Inflammatory macrophage treated with lipopolysaccharide for 4 hours (primary cell): ENCODE data around the gene VWA8.

Experiments used
- DNase-seq: peaks from one replicate; pipeline ENCODE4 v3.0.0-alpha.2; 2020

Gene VWA8

DNA sequence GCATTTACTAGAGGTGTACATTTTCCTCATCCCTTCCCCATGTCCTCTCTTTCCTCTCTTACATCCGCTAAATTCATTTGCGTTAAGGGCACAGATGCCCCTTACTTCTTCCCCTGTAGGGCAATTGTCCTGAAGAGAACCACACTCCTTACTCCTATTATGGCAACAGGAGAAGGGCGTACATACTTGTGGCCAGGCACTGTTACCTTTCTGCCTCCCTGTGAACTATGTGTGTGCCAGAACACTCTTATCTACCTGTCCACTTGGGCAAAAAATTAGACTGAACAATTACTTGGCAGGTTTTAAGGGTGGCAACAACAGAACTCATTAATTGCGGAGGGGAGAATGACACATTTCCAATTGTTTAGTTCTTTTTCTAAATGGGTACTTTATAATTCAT, 351.1 kb downstream of the VWA8 start:
- no peak for DNase-seq

DNA sequence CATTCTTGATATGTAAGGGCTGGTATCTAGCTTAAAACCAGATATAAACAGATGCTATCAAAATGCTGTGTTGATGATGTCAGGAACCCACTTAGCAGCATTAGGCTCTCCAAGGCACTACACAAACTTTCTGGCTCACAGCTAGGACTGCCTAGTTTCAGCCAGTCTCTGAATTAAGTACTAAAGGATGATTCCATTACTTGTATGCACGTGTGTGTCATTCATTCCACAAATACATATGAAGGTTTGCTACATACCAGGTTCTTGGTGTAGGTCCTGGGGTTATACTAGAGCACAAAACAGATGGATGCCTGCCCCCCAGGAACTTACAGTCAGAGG, 352.1 kb downstream of the VWA8 start:
- DNase-seq, result no peak

DNA sequence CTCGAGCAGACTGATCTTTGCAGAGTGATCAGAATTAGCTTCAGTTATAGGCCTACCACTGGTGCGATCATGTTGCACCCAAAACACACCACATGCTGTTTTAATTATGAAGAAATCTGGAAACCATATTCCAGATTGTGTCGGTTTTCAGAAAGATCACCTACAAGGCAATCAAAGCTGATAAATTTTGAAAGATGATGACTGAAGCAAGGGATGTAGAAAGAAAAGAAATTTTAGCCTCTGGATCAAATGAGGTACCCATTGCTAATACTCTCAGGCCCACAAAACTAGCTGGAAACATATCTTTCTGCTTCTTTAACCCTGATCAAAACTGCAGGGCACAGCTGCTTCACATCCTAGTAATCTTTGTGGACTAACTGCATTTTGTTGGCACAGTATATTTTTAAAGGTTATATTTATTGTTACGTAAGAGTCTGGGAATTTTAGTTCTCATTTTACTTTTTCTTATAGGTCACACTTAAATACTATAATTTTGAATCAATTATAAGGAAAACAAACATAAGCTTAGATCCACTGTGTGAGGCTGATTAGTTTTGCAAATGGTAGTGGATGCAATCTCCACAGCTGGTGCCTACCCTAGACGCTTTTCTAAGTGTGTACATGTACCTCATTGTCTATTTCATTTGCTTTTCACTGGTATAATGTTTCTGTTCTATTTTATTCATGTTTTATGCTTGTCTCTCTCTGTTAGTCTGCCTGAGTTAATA, 352.6 kb downstream of the VWA8 start:
- no peak for DNase-seq

DNA sequence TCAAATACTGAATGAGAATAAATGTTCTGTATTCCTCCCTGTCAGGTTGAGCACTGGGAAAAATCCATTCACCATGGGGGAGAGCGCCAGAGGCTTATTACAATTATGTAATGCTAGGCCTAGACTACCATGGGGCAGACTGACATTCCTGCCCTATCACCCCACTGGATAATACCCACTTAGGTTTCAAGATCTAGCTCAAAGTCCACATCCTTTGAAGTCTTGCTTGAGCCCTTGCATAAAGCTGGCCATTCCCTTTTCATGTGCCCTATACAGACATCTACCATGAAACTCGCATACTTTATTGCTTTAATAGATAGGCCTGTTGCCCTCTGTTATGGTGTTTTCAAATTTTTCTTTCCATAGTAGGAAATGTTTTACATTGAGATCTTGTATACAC, 354.3 kb downstream of the VWA8 start:
- no peak for DNase-seq

- peak; percentile 7 for DNase-seq
Observed at GRCh38 chr13:41605319-41606285, 355.3 kb downstream of the VWA8 start.

- DNase-seq, result peak; percentile 10
Observed at GRCh38 chr13:41603917-41604316, 357.0 kb downstream of the VWA8 start.

- no peak for DNase-seq
Observed at GRCh38 chr13:41601718-41602445, 359.0 kb downstream of the VWA8 start.

DNA sequence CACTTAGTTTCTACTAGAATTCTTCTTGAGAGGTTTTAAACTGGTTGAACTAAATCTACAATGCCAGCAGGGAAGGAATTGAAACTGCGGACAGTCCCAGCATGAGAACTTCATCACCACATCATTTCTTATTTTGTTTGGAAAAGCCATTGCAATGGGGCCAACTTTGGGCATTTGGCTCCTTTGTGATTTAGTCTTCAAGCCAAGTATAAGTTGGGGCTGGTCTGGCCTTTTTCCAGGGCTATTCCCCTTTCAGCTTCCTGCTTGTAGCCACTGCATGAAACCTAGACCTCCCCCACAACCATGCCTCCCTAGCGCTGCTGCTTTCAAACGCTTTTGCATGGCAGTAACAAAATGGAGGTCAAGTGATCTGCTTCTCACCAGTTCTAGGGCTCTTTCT, 361.3 kb downstream of the VWA8 start:
- DNase-seq, result no peak

- DNase-seq, result no peak
Observed at GRCh38 chr13:41597348-41598041, 363.4 kb downstream of the VWA8 start.

GRCh38 chr13:41596190-41596589, 364.7 kb downstream of the VWA8 start:
- DNase-seq, result no peak

DNA sequence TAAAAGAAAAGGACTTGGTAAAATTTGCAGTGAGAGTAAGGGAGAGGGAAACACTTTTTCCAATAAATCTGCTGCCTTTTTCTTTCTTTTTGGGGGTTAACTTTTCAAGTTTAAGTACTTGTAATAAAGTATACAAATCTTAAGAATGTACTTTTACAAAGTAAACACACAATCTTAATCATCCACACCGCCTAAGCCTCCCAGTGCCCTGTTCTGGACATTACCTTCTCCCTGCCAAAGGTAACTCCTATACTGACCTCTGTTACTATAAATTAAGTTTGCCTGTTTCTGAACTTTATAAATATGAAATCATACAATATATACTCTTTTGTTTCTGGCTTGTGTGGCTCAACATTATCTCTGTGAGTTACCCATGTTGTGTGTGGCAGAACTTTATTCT, 365.6 kb downstream of the VWA8 start:
- no peak for DNase-seq

DNA sequence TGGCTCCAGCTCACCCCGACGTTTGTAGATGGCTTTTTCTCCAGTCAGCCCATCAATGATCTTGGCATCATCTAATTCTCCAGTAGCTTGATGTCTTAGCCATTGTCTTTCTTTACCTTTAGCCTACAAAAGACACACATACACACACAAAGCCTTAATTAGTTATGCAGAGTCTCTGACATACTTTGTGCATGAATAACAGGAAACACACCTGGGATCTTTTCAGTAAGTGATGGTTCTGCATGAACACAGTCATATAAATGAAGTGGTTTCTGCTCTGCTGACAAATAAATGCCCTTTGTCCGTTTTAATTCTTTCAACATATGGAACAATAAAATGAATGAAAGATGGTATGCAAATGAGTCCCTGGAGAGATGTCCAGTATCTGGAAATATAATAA, 370.3 kb downstream of the VWA8 start:
- no peak for DNase-seq

- DNase-seq, result no peak
Observed at GRCh38 chr13:41590122-41590521, 370.8 kb downstream of the VWA8 start.

DNA sequence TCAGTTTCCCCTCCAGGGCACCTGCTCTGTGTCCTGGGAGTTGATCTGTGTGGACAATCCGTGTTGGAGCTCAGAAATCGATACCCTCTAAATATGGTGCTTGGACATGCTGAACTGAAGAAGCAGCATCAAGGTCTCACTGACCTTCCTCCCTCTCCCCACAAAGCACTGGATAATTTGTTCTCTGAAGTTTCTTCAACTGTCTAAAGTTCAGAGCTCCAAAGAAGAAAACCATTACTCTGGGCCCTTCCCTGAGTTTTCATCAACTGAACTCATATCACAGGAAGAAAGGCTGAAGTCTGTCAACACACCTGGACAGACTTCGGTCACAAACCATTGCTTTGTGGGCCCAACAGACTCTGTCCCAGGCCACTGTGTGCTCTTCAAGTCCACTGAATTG, 371.5 kb downstream of the VWA8 start:
- no peak for DNase-seq

- peak; percentile 80 for DNase-seq
Observed at GRCh38 chr13:41588899-41589298, 372.0 kb downstream of the VWA8 start.

GRCh38 chr13:41588448-41588847, 372.5 kb downstream of the VWA8 start:
- DNase-seq, result no peak

DNA sequence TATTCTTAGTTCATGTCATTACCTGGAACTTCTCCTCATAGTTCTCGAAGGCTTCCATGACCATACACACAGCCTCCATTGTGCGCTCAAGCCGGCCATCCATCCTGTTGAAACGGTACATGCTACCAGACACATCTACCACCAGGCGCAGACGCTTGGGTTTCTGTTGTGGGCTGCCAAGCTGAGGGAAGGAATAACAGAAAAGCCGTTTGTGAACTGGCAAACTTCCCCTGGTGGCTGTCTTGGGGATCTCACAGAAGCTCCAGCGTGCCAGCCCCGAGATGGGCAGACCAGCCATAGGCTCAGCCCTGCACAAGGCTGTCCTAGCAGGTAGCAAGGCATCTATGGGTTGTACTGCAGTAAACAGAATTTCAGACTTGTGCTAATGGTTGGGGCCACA, 373.4 kb downstream of the VWA8 start:
- DNase-seq, result no peak

DNA sequence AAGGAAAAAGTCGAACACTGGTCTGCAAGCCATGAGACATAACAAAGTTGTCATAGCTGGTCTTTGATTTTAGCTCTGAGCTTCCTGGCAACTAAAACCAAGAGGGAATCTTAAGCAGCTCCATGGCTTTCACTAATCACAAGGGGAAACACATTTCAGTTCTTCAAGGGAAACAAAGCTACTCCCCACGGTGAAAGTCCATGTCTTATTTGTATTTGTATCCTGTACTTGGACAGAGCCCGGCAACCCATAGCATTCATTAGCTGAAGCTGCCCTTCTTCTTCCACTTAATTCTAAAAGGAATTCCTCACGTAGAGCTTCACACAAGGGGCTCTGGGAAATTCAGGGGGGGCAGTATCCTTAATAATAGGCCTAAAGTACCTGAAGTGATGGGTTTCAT, 374.7 kb downstream of the VWA8 start:
- DNase-seq, result no peak

- DNase-seq, result no peak
Observed at GRCh38 chr13:41582027-41582463, 378.9 kb downstream of the VWA8 start.

DNA sequence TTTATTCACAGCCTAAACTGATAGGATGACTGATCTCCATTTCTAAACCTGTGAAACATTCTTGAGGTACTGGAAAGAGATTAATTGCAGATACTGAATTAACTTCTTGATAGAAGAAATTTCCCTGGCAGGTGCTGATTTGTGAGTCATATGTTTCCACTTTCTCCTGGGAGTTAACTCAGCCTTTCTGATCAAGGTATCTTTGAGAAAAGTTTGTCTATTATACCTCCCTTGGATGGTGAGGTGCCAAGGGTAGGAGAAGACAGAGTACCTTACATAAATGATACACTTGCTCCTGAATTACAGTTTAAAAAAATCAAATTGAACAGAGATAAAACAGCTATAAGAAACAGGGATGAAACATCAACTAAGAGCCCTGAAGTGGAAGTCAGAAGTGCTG, 380.6 kb downstream of the VWA8 start:
- DNase-seq, result no peak

- no peak for DNase-seq
Observed at GRCh38 chr13:41579881-41580280, 381.0 kb downstream of the VWA8 start.

DNA sequence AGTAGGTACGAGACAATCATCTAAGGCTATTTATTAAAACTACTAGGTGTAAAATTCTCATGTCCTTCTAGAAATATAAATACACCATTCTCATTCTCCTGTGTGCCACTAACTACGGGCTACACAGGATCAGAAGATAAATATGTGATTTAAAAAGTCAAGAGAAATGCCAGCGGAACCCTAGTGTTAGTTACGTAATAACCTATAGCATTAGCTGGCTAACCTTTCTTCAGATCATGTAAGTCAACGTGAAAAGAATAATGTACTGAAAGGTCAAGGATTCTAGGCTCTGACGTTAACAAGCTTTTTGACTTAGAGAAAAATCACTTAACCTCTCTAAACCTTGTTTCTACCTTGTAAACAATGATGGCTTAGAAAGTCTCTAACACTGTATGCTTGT, 381.7 kb downstream of the VWA8 start:
- DNase-seq, result no peak

- no peak for DNase-seq
Observed at GRCh38 chr13:41578371-41578770, 382.5 kb downstream of the VWA8 start.
